IMR-90 (cell line): Measurements from ENCODE around the gene AMN.

Source experiments
- BHLHE40 ChIP-seq: fragments of 150-350 bp; IDR thresholded peaks from 2 replicates; pipeline ENCODE4 v1.6.1; 2016; ENCODE audit warnings: mild to moderate bottlenecking, low read depth, low read length
- CEBPB ChIP-seq: IDR thresholded peaks from 2 replicates; pipeline ENCODE4 v1.6.1; 2012; ENCODE audit warnings: low read depth, low read length, improper control_type of control experiment
- CTCF ChIP-seq: conservative IDR thresholded peaks from 2 replicates; pipeline ENCODE4 v1.5.1; 2012; ENCODE audit warnings: mild to moderate bottlenecking, low read depth, low read length, improper control_type of control experiment
- ELK1 ChIP-seq: fragments of 150-350 bp; IDR thresholded peaks from 2 replicates; pipeline ENCODE4 v1.6.1; 2016; ENCODE audit warnings: low read depth, mild to moderate bottlenecking, low read length, moderate library complexity, borderline replicate concordance
- FOS ChIP-seq: fragments of 150-350 bp; IDR thresholded peaks from 2 replicates; pipeline ENCODE4 v1.6.1; 2016; ENCODE audit warnings: low read depth, low read length
- MAZ ChIP-seq: IDR thresholded peaks from 2 replicates; pipeline ENCODE4 v1.6.1; 2012; ENCODE audit warnings: low read depth, mild to moderate bottlenecking, low read length, improper control_type of control experiment, moderate library complexity, borderline replicate concordance
- MXI1 ChIP-seq: IDR thresholded peaks from 2 replicates; pipeline ENCODE4 v1.6.1; 2012; ENCODE audit warnings: low read depth, mild to moderate bottlenecking, low read length, moderate library complexity, borderline replicate concordance
- POLR2A ChIP-seq: IDR thresholded peaks from 2 replicates; pipeline ENCODE4 v1.6.1; 2012; ENCODE audit warnings: mild to moderate bottlenecking, low read depth, low read length
- RAD21 ChIP-seq: IDR thresholded peaks from 2 replicates; pipeline ENCODE4 v1.6.1; 2012; ENCODE audit warnings: low read length, improper control_type of control experiment
- RFX5 ChIP-seq: IDR thresholded peaks from 2 replicates; pipeline ENCODE4 v1.8.0; 2012; ENCODE audit warnings: low read depth, mild to moderate bottlenecking, low read length, moderate library complexity
- SMC3 ChIP-seq: fragments of 150-350 bp; IDR thresholded peaks from 2 replicates; pipeline ENCODE4 v1.6.1; 2016; ENCODE audit warnings: low read depth, mild to moderate bottlenecking, antibody characterized with exemption, low read length, moderate library complexity
- USF2 ChIP-seq: fragments of 150-350 bp; IDR thresholded peaks from 2 replicates; pipeline ENCODE4 v1.6.1; 2017; ENCODE audit warnings: mild to moderate bottlenecking, antibody characterized with exemption, low read length, low read depth

- TF ChIP-seq CTCF = no peak
- TF ChIP-seq MAZ = no peak
- no peak for TF ChIP-seq SMC3
- TF ChIP-seq RAD21 = no peak
- TF ChIP-seq RFX5 = no peak
- no peak for TF ChIP-seq POLR2A
- TF ChIP-seq USF2 = no peak
- no peak for TF ChIP-seq CEBPB
- no peak for TF ChIP-seq BHLHE40
- no peak for TF ChIP-seq FOS
- TF ChIP-seq MXI1 = no peak
- TF ChIP-seq ELK1 = no peak
Observed at GRCh38 chr14:102929241-102930137, 7.0 kb downstream of the AMN start.
